Endothelial cell of umbilical vein (primary cell): ENCODE data around the gene PROZ. TPM values are rescaled to one million over a fixed set of nuclear protein-coding genes. Genes with fewer than 3 reads are reported as not detected.

Experiments
- BruUV-seq: library from RNA; stranded (reverse); fragments of 400-500 nt; replicated peaks from 2 replicates; lab custom pipeline; 2021; lab: Mats Ljungman, UMichigan
- CTCF ChIA-PET: fragments of 300-600, 350-600 bp; sonication (Branson Sonifier 250); formaldehyde crosslinking; loops from one replicate; lab custom pipeline; 2021; ENCODE audit warnings: antibody characterized with exemption, inconsistent platforms; lab: Charles Lee
- POLR2A ChIA-PET: fragments of 300-600, 350-600 bp; sonication (Branson Sonifier 250); formaldehyde crosslinking; loops from one replicate; lab custom pipeline; 2021; ENCODE audit warnings: antibody characterized with exemption, inconsistent platforms; lab: Charles Lee
- DNase-seq: peaks from one replicate; pipeline ENCODE4 v3.0.0-alpha.2; 2011; ENCODE audit warnings: low read depth, low spot score
- FAIRE-seq: peaks from 2 replicates; lab custom pipeline; 2011; peaks lifted over from hg19 to GRCh38; lab: Jason Lieb, UNC
- H2AFZ ChIP-seq: 2 replicates; pipeline ENCODE4 v1.6.0; 2012; ENCODE audit warnings: low read depth, low read length, control low read depth, inconsistent platforms
- H3K27ac ChIP-seq: 2 replicates; pipeline ENCODE4 v1.5.1; 2011; ENCODE audit warnings: low read depth, mild to moderate bottlenecking, control low read depth, low read length, moderate library complexity; ENCODE audit not compliant: insufficient read depth
- H3K27me3 ChIP-seq, 2 experiments: 2 replicates each; pipeline versions ENCODE4 v1.6.0 to v1.6.1; 2011; ENCODE audit warnings: low read length in 2 of 2, mixed read lengths in 1 of 2; ENCODE audit not compliant: control insufficient read depth in 2 of 2, insufficient read depth in 2 of 2
- H3K36me3 ChIP-seq, 2 experiments: 2 replicates in 1 of 2; 3 replicates in 1 of 2; pipeline ENCODE4 v1.5.1; 2011; ENCODE audit warnings: low read length in 2 of 2, mild to moderate bottlenecking in 1 of 2, moderate library complexity in 1 of 2; ENCODE audit not compliant: control insufficient read depth in 2 of 2, insufficient read depth in 2 of 2; ENCODE audit errors: extremely low read depth in 1 of 2
- H3K4me1 ChIP-seq: 3 replicates; pipeline ENCODE4 v1.5.1; 2011; ENCODE audit warnings: mild to moderate bottlenecking, low read length; ENCODE audit not compliant: control insufficient read depth, insufficient read depth; ENCODE audit errors: extremely low read depth
- H3K4me2 ChIP-seq: 2 replicates; pipeline ENCODE4 v1.6.1; 2011; ENCODE audit warnings: low read length, control low read depth, mixed read lengths; ENCODE audit not compliant: insufficient read depth
- H3K4me3 ChIP-seq, 3 experiments: fragments of 200-600 bp in 1 of 3; sonication (generic), shearing (Covaris generic) in 1 of 3; replicated peaks in 1 of 3; 2 replicates each; pipeline ENCODE4 v1.5.1; 2011 to 2016; ENCODE audit warnings: control low read depth in 3 of 3, low read length in 3 of 3, mild to moderate bottlenecking in 2 of 3, inconsistent platforms in 1 of 3, low read depth in 1 of 3, moderate library complexity in 1 of 3; ENCODE audit not compliant: insufficient read depth in 1 of 3
- H3K79me2 ChIP-seq: 2 replicates; pipeline ENCODE4 v1.6.0; 2012; ENCODE audit warnings: low read length, inconsistent platforms; ENCODE audit not compliant: control insufficient read depth, insufficient read depth
- H3K9ac ChIP-seq: replicated peaks from 2 replicates; pipeline ENCODE3; 2011; ENCODE audit warnings: low read length, control low read depth; ENCODE audit not compliant: insufficient read depth; ENCODE audit errors: extremely low read depth
- H3K9me1 ChIP-seq: replicated peaks from 3 replicates; pipeline ENCODE4 v1.6.0; 2011; ENCODE audit warnings: mild to moderate bottlenecking, low read length; ENCODE audit not compliant: control insufficient read depth, insufficient read depth; ENCODE audit errors: extremely low read depth
- H3K9me3 ChIP-seq: replicated peaks from 2 replicates; pipeline ENCODE4 v1.5.1; 2012; ENCODE audit warnings: low read length, inconsistent platforms; ENCODE audit not compliant: control insufficient read depth, insufficient read depth
- H4K20me1 ChIP-seq: replicated peaks from 2 replicates; pipeline ENCODE3; 2011; ENCODE audit warnings: mild to moderate bottlenecking, low read length; ENCODE audit not compliant: control insufficient read depth, insufficient read depth; ENCODE audit errors: extremely low read depth
- CTCF ChIP-seq, 2 donors: IDR thresholded peaks; 1 replicate in 1 of 2; 2 replicates in 1 of 2; pipeline ENCODE4 v1.5.1; 2011; ENCODE audit warnings: low read length in 2 of 2, mild to moderate bottlenecking in 2 of 2, moderate library complexity in 2 of 2, control low read depth in 1 of 2, inconsistent platforms in 1 of 2, low read depth in 1 of 2; ENCODE audit not compliant: insufficient read depth in 1 of 2; ENCODE audit errors: extremely low read depth in 1 of 2
- EZH2 ChIP-seq: IDR thresholded peaks from 2 replicates; pipeline ENCODE4 v1.6.1; 2012; ENCODE audit warnings: borderline replicate concordance, low read depth, mild to moderate bottlenecking, moderate library complexity, low read length, inconsistent platforms; ENCODE audit not compliant: severe bottlenecking
- FOS ChIP-seq: IDR thresholded peaks from 2 replicates; pipeline ENCODE4 v1.6.1; 2011; ENCODE audit warnings: mild to moderate bottlenecking, low read length, moderate library complexity, borderline replicate concordance; ENCODE audit not compliant: insufficient read depth
- GATA2 ChIP-seq: IDR thresholded peaks from 2 replicates; pipeline ENCODE4 v1.7.0; 2011; ENCODE audit warnings: low read depth, mild to moderate bottlenecking, moderate library complexity, mixed read lengths, low read length; ENCODE audit not compliant: insufficient read length, insufficient read depth
- JUN ChIP-seq: IDR thresholded peaks from 2 replicates; pipeline ENCODE4 v1.6.1; 2011; ENCODE audit warnings: borderline replicate concordance, low read depth; ENCODE audit not compliant: insufficient read length, insufficient read depth
- MYC ChIP-seq: IDR thresholded peaks from one replicate; pipeline ENCODE4 v1.6.1; 2011; ENCODE audit warnings: mild to moderate bottlenecking, low read depth, low read length
- POLR2A ChIP-seq: IDR thresholded peaks from 2 replicates; pipeline ENCODE4 v1.6.1; 2012; ENCODE audit warnings: low read depth, mild to moderate bottlenecking, control low read depth, low read length
- POLR2AphosphoS5 ChIP-seq: IDR thresholded peaks from 2 replicates; pipeline ENCODE4 v1.6.1; 2012; ENCODE audit warnings: low read depth, mild to moderate bottlenecking, control low read depth, low read length, moderate library complexity; ENCODE audit not compliant: insufficient read depth
- dilution Hi-C: fragments of 300-500 bp; cut with MboI; formaldehyde crosslinking; loops from one replicate; pipeline ENCODE4 v1.15.0; 2019; ENCODE audit warnings: low sequenced_read_pairs; ENCODE audit not compliant: extremely low pct_ligation_motif_present
- intact Hi-C: fragments of 100-400 bp; cut with micrococcal nuclease; formaldehyde crosslinking; loops from one replicate; pipeline ENCODE4 v1.10.0; 2022
- polyA plus RNA-seq, 4 experiments: library from polyadenylated mRNA; depleted of rRNA in 3 of 4; stranded (reverse) in 3 of 4; unstranded in 1 of 4; fragments of >200 nt; gene quantifications; 2 replicates each; pipeline versions ENCODE4 v1.2.1 to v1.2.3, GENCODE V29; 2011 to 2012; ENCODE audit warnings: missing spikeins in 1 of 4
- total RNA-seq: library from RNA; stranded (reverse); gene quantifications from 2 replicates; pipeline ENCODE4 v1.2.3, GENCODE V29; 2021

Gene PROZ
- total and polyA plus RNA-seq, 2 donors (not counting 3 experiments of a cell fraction or from before 2014, with no cell fraction given), result not detected

DNA sequence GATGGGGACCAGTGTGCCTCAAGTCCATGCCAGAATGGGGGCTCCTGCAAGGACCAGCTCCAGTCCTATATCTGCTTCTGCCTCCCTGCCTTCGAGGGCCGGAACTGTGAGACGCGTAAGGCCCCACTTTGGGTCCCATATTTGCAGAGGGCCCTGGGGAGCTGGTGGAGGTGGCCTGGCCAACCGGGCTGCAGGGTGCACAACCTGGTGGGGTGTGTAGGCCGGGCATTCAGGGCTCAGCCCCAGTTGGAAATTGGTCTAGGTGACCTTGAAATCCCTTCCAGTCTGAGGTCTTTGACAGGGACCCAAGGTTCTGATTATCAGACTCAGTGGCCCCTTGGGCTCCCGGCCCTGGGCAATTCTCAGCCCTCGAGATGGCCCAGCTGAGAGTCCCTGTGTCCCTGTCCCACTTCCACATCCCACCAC is 44.6 kb upstream of the PROZ start:
- POLR2A ChIA-PET, result no interaction called here
- H3K27ac ChIP-seq, result no peak overlapping the region
- no peaks in the 10 kb centered on the region for H3K79me2 ChIP-seq
- dilution Hi-C loops, result no loop called here
- CTCF ChIA-PET, result interaction anchor here (1.0 to 1.4 kb wide), 2 partner anchors 10 to 11 kb away, joined by 4 read pairs; no protein-coding TSS in a partner anchor
- no peaks in the 10 kb centered on the region for H3K4me1 ChIP-seq
- H3K9me1 ChIP-seq, result no peaks in the 10 kb centered on the region
- no peak overlapping the region for H3K4me2 ChIP-seq
- no peaks in the 10 kb centered on the region for H3K9me3 ChIP-seq
- no peak overlapping the region for H2AFZ ChIP-seq
- DNase-seq (no peak), FAIRE-seq (no peak)
- H3K27me3 ChIP-seq, result peaks cover 17 to 22% of the 10 kb centered on the region in 2 experiments
- H3K36me3 ChIP-seq, result no peaks in the 10 kb centered on the region
- no peaks in the 10 kb centered on the region for H4K20me1 ChIP-seq
- BruUV-seq, result no TSS peak
- TF ChIP-seq MYC, result no peak
- no peak for TF ChIP-seq POLR2A
- no peak for TF ChIP-seq JUN
- no peak for TF ChIP-seq GATA2
- TF ChIP-seq POLR2AphosphoS5, result no peak
- no peak for TF ChIP-seq CTCF (IDR thresholded peaks at IDR 0.05; ENCODE audit: extremely low read depth in 1 of 2, insufficient read depth in 1 of 2, low read depth in 1 of 2, low read length in 2 of 2)
- TF ChIP-seq FOS, result no peak
- no peak for TF ChIP-seq EZH2
- no peak overlapping the region for H3K4me3 ChIP-seq
- intact Hi-C loops, result no loop called here
- no peak overlapping the region for H3K9ac ChIP-seq
